Measurements from ENCODE around the gene TTC9C. TPM values are rescaled to one million over a fixed set of nuclear protein-coding genes. Genes with fewer than 3 reads are reported as not detected.

TTC9C gene
- polyA plus RNA-seq, 3 donors: 35.2 to 42.4 (median 38.0) TPM

Other genes starting within 250 kb of the TTC9C start
- gene AHNAK, start 181.7 kb upstream of the TTC9C start, polyA plus RNA-seq (ENCODE audit: insufficient read length in 3 of 3): 100 to 1,000 TPM; 204 to 222 (median 220) TPM
- gene EEF1G, start 154.6 kb upstream of the TTC9C start, polyA plus RNA-seq (ENCODE audit: insufficient read length in 3 of 3): 1,000 to 10,000 TPM; 2,168 to 2,372 (median 2,294) TPM
- gene TUT1, start 137.0 kb upstream of the TTC9C start, polyA plus RNA-seq (ENCODE audit: insufficient read length in 3 of 3): 10 to 100 TPM; 17.9 to 21.5 (median 19.0) TPM
- gene MTA2, start 126.6 kb upstream of the TTC9C start, polyA plus RNA-seq (ENCODE audit: insufficient read length in 3 of 3): 10 to 100 TPM; 90.2 to 96.7 (median 96.2) TPM
- gene EML3, start 115.7 kb upstream of the TTC9C start, polyA plus RNA-seq (ENCODE audit: insufficient read length in 3 of 3): 10 to 100 TPM; 24.4 to 32.6 (median 26.1) TPM
- gene ROM1, start 115.2 kb upstream of the TTC9C start, polyA plus RNA-seq (ENCODE audit: insufficient read length in 3 of 3): 1 to 10 TPM; 2.7 to 3.6 (median 3.6) TPM
- gene B3GAT3, start 106.5 kb upstream of the TTC9C start, polyA plus RNA-seq (ENCODE audit: insufficient read length in 3 of 3): 10 to 100 TPM; 23.1 to 27.0 (median 25.0) TPM
- gene GANAB, start 81.9 kb upstream of the TTC9C start, polyA plus RNA-seq (ENCODE audit: insufficient read length in 3 of 3): 100 to 1,000 TPM; 390 to 407 (median 396) TPM
- gene INTS5, start 75.2 kb upstream of the TTC9C start, polyA plus RNA-seq (ENCODE audit: insufficient read length in 3 of 3): 10 to 100 TPM; 19.0 to 21.3 (median 19.4) TPM
- 10 to 100 TPM; 47.0 to 57.9 (median 51.7) TPM for gene C11orf98, start 63.3 kb upstream of the TTC9C start, polyA plus RNA-seq (ENCODE audit: insufficient read length in 3 of 3)
- 1 to 10 TPM; 3.9 to 5.6 (median 4.3) TPM for gene CSKMT, start 63.2 kb upstream of the TTC9C start, polyA plus RNA-seq (ENCODE audit: insufficient read length in 3 of 3)
- gene UQCC3, start 56.8 kb upstream of the TTC9C start, polyA plus RNA-seq (ENCODE audit: insufficient read length in 3 of 3): 1 to 10 TPM; 6.6 to 8.4 (median 6.8) TPM
- gene LBHD1, start 56.2 kb upstream of the TTC9C start, polyA plus RNA-seq (ENCODE audit: insufficient read length in 3 of 3): 1 to 10 TPM; 5.4 to 8.2 (median 6.1) TPM
- 100 to 1,000 TPM; 160 to 169 (median 161) TPM for gene UBXN1, start 49.4 kb upstream of the TTC9C start, polyA plus RNA-seq (ENCODE audit: insufficient read length in 3 of 3)
- under 1 TPM; 0.78 to 0.95 (median 0.85) TPM for gene LRRN4CL, start 39.0 kb upstream of the TTC9C start, polyA plus RNA-seq (ENCODE audit: insufficient read length in 3 of 3)
- gene BSCL2, start 21.1 kb upstream of the TTC9C start, polyA plus RNA-seq (ENCODE audit: insufficient read length in 3 of 3): 10 to 100 TPM; 65.2 to 74.4 (median 71.1) TPM
- gene GNG3, start 20.8 kb upstream of the TTC9C start, polyA plus RNA-seq (ENCODE audit: insufficient read length in 3 of 3): 1 to 10 TPM; 1.5 to 1.9 (median 1.7) TPM
- 10 to 100 TPM; 78.7 to 83.8 (median 81.4) TPM for gene HNRNPUL2, start 1.0 kb upstream of the TTC9C start, polyA plus RNA-seq (ENCODE audit: insufficient read length in 3 of 3)
- gene ZBTB3, start 25.7 kb downstream of the TTC9C start, polyA plus RNA-seq (ENCODE audit: insufficient read length in 3 of 3): 1 to 10 TPM; 6.8 to 9.1 (median 7.0) TPM
- gene POLR2G, start 33.1 kb downstream of the TTC9C start, polyA plus RNA-seq (ENCODE audit: insufficient read length in 3 of 3): 100 to 1,000 TPM; 173 to 180 (median 179) TPM
- gene TAF6L, start 42.9 kb downstream of the TTC9C start, polyA plus RNA-seq (ENCODE audit: insufficient read length in 3 of 3): 10 to 100 TPM; 27.9 to 30.9 (median 28.4) TPM
- 10 to 100 TPM; 66.4 to 71.6 (median 67.9) TPM for gene TMEM179B, start 58.9 kb downstream of the TTC9C start, polyA plus RNA-seq (ENCODE audit: insufficient read length in 3 of 3)
- gene TMEM223, start 63.5 kb downstream of the TTC9C start, polyA plus RNA-seq (ENCODE audit: insufficient read length in 3 of 3): 10 to 100 TPM; 22.5 to 26.6 (median 26.3) TPM
- 100 to 1,000 TPM; 107 to 140 (median 121) TPM for gene NXF1, start 77.0 kb downstream of the TTC9C start, polyA plus RNA-seq (ENCODE audit: insufficient read length in 3 of 3)
- 10 to 100 TPM; 50.3 to 54.5 (median 51.4) TPM for gene STX5, start 103.6 kb downstream of the TTC9C start, polyA plus RNA-seq (ENCODE audit: insufficient read length in 3 of 3)
- gene TEX54, start 104.4 kb downstream of the TTC9C start, polyA plus RNA-seq (ENCODE audit: insufficient read length in 3 of 3): under 1 TPM; 0.28 to 0.43 (median 0.33) TPM
- gene WDR74, start 111.1 kb downstream of the TTC9C start, polyA plus RNA-seq (ENCODE audit: insufficient read length in 3 of 3): 10 to 100 TPM; 31.2 to 36.0 (median 33.7) TPM
- 100 to 1,000 TPM; 209 to 222 (median 211) TPM for gene SLC3A2, start 152.4 kb downstream of the TTC9C start, polyA plus RNA-seq (ENCODE audit: insufficient read length in 3 of 3)
- gene CHRM1, start 192.9 kb downstream of the TTC9C start, polyA plus RNA-seq (ENCODE audit: insufficient read length in 3 of 3): under 1 TPM in 2 of 3 donors, not detected in 1; 0.04 to 0.15 TPM

Measured in right renal cortex interstitium (tissue), 3 donors.